GM23338 (cell line): ENCODE results near the gene TEPSIN.

ENCODE experiments used
- CREB1 ChIP-seq: fragments of 250-450 bp; sonication (Bioruptor Pico); IDR thresholded peaks from 2 replicates; pipeline ENCODE4 v1.5.0; 2020; ENCODE audit warnings: low read depth, mild to moderate bottlenecking, moderate library complexity
- EZH2 ChIP-seq: fragments of 200-600 bp; sonication (generic); IDR thresholded peaks from one replicate; pipeline ENCODE4 v1.8.0; 2017; ENCODE audit warnings: antibody characterized with exemption, mild to moderate bottlenecking, low read depth; ENCODE audit not compliant: unreplicated experiment
- EZH2phosphoT487 ChIP-seq: fragments of 200-600 bp; sonication (generic); IDR thresholded peaks from one replicate; pipeline ENCODE4 v1.8.1; 2018; ENCODE audit warnings: antibody characterized with exemption; ENCODE audit not compliant: unreplicated experiment
- JUNB ChIP-seq: IDR thresholded peaks from one replicate; pipeline ENCODE4 v1.6.1; 2016; ENCODE audit warnings: antibody characterized with exemption; ENCODE audit not compliant: unreplicated experiment
- NANOG ChIP-seq: IDR thresholded peaks from 2 replicates; pipeline ENCODE4 v1.6.1; 2016; ENCODE audit warnings: antibody characterized with exemption, borderline replicate concordance
- POLR2AphosphoS5 ChIP-seq: IDR thresholded peaks from 2 replicates; pipeline ENCODE4 v1.6.1; 2016; ENCODE audit warnings: antibody characterized with exemption, low read depth
- STAT1 ChIP-seq: IDR thresholded peaks from one replicate; pipeline ENCODE4 v1.6.1; 2016; ENCODE audit warnings: antibody characterized with exemption; ENCODE audit not compliant: unreplicated experiment
- ZNF114 ChIP-seq: fragments of 250-450 bp; sonication (Bioruptor Pico); IDR thresholded peaks from 2 replicates; pipeline ENCODE4 v1.5.0; 2020; ENCODE audit warnings: mild to moderate bottlenecking, moderate library complexity
- ZNF331 ChIP-seq: fragments of 250-450 bp; sonication (Bioruptor Pico); IDR thresholded peaks from 2 replicates; pipeline ENCODE4 v1.5.0; 2020; ENCODE audit warnings: low read depth, mild to moderate bottlenecking, moderate library complexity
- TF ChIP-seq, protein P1 (sequence below), 2 experiments: fragments of 200-600 bp in 1 of 2; sonication (generic) in 1 of 2; conservative IDR thresholded peaks; 2 replicates each; pipeline versions ENCODE4 v1.5.1 to v1.6.1; 2016 to 2017; ENCODE audit warnings: antibody characterized with exemption in 2 of 2, low read depth in 2 of 2, mild to moderate bottlenecking in 2 of 2, moderate library complexity in 1 of 2
- TF ChIP-seq, protein P2 (sequence below): IDR thresholded peaks from one replicate; pipeline ENCODE4 v1.6.1; 2018; ENCODE audit warnings: antibody characterized with exemption; ENCODE audit not compliant: unreplicated experiment
- TF ChIP-seq, protein P3 (sequence below): IDR thresholded peaks from 2 replicates; pipeline ENCODE4 v1.6.1; 2016; ENCODE audit warnings: antibody characterized with exemption

DNA sequence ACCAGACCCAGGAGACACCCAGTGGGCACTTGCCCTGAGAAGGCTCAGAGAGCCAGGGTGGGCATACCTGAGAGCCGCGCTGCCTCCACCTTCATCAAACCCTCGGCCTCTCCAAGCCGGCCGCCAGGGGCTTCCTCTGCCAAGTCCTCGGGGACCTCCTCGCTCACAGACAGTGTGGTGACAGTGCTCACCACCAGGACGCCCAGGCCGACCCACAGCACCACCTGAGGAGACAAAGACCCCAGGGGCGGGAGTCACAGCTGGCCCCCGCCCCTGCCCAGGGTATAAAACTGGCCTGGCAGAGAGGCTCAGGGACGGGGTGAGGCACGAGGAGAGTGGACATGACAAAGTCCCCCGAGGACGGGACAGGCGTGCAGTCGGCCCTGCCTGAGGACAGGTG lies 21.3 kb upstream of the TEPSIN start:
- TF ChIP-seq, protein P1, sequence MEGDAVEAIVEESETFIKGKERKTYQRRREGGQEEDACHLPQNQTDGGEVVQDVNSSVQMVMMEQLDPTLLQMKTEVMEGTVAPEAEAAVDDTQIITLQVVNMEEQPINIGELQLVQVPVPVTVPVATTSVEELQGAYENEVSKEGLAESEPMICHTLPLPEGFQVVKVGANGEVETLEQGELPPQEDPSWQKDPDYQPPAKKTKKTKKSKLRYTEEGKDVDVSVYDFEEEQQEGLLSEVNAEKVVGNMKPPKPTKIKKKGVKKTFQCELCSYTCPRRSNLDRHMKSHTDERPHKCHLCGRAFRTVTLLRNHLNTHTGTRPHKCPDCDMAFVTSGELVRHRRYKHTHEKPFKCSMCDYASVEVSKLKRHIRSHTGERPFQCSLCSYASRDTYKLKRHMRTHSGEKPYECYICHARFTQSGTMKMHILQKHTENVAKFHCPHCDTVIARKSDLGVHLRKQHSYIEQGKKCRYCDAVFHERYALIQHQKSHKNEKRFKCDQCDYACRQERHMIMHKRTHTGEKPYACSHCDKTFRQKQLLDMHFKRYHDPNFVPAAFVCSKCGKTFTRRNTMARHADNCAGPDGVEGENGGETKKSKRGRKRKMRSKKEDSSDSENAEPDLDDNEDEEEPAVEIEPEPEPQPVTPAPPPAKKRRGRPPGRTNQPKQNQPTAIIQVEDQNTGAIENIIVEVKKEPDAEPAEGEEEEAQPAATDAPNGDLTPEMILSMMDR (conservative IDR thresholded peaks at IDR 0.05; ENCODE audit: low read depth in 2 of 2): no peak
- TF ChIP-seq, protein P2, sequence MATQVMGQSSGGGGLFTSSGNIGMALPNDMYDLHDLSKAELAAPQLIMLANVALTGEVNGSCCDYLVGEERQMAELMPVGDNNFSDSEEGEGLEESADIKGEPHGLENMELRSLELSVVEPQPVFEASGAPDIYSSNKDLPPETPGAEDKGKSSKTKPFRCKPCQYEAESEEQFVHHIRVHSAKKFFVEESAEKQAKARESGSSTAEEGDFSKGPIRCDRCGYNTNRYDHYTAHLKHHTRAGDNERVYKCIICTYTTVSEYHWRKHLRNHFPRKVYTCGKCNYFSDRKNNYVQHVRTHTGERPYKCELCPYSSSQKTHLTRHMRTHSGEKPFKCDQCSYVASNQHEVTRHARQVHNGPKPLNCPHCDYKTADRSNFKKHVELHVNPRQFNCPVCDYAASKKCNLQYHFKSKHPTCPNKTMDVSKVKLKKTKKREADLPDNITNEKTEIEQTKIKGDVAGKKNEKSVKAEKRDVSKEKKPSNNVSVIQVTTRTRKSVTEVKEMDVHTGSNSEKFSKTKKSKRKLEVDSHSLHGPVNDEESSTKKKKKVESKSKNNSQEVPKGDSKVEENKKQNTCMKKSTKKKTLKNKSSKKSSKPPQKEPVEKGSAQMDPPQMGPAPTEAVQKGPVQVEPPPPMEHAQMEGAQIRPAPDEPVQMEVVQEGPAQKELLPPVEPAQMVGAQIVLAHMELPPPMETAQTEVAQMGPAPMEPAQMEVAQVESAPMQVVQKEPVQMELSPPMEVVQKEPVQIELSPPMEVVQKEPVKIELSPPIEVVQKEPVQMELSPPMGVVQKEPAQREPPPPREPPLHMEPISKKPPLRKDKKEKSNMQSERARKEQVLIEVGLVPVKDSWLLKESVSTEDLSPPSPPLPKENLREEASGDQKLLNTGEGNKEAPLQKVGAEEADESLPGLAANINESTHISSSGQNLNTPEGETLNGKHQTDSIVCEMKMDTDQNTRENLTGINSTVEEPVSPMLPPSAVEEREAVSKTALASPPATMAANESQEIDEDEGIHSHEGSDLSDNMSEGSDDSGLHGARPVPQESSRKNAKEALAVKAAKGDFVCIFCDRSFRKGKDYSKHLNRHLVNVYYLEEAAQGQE: no peak
- no peak for TF ChIP-seq POLR2AphosphoS5
- TF ChIP-seq EZH2: no peak
- TF ChIP-seq ZNF331: no peak
- TF ChIP-seq JUNB: no peak
- TF ChIP-seq CREB1 (CRISPR knock-in tag): no peak
- TF ChIP-seq NANOG: no peak
- TF ChIP-seq EZH2phosphoT487: no peak
- TF ChIP-seq, protein P3, sequence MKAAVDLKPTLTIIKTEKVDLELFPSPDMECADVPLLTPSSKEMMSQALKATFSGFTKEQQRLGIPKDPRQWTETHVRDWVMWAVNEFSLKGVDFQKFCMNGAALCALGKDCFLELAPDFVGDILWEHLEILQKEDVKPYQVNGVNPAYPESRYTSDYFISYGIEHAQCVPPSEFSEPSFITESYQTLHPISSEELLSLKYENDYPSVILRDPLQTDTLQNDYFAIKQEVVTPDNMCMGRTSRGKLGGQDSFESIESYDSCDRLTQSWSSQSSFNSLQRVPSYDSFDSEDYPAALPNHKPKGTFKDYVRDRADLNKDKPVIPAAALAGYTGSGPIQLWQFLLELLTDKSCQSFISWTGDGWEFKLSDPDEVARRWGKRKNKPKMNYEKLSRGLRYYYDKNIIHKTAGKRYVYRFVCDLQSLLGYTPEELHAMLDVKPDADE: no peak
- TF ChIP-seq STAT1: no peak
- TF ChIP-seq ZNF114 (CRISPR knock-in tag): no peak
